Measurements from ENCODE around the gene ABRAXAS1. TPM values are rescaled to one million over a fixed set of nuclear protein-coding genes. Genes with fewer than 3 reads are reported as not detected.

Gene ABRAXAS1
- total RNA-seq: 10 to 100 TPM; 19.4 to 20.6 TPM

DNA sequence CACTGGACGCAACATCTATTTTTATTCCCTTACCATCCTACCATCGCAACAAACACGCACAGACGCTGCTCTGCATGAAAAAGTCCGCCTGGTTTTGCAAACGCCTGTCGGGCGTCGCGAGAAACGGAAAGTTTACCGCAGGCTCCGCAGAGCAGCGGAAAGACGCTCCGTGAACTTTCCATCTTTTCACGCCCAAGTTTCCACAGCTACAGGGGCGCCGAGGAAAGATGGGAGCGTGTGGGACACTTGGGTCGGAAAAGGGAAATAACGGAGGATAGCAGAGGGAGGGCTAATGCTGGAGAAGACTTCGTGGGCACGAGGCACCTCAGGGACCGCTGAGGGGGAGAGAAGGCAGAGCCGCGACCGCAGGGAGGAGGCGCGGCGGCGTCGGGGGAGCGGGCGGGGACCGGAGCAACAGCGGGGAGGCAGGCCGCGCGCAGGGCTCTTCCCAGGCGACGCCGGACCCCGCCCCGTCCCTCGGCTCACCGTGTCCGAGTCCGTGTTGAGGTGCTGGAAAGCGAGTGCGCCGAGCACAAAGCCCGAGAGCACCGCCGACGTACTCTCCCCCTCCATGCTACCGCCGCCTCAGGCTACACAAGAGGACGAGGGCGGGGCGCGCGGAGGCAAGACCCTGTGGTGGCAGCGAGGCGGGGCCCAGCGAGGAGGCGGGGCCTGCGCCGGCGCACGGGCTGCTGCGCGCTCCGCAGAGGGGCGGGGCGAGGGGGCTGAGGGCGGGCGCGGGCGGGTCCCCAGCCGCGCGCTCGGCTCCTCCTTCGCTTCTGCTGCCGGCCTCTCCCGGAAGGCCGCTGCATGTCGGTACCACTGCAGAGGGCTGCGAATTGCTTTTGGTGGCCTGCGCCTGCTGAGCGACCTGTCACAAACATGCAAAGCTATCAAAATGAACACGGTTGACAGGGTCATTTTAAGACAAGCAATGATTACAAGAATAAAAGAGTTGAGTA, at the start of gene ABRAXAS1:
Gene ABRAXAS1, minus strand, starts transcription at position 601 of the 962 bp plus-strand sequence. Its CDS starts 28 bp downstream, at position 573.
- Mint-ChIP-seq H3K27ac (peak within 1 kb of the TSS; percentile 93), H3K36me3 (ENCODE audit: low read depth) (peaks cover under 1% of the 10 kb centered on the region), H3K4me1 (ENCODE audit: low read depth) (peaks cover 20% of the 10 kb centered on the region), H3K27me3 (no peaks in the 10 kb centered on the region), H3K4me3 (peak within 1 kb of the TSS; percentile 93), H3K9me3 (no peaks in the 10 kb centered on the region)
- ChIA-PET CTCF (interaction anchor here (0.8 to 1.7 kb wide), 3 partner anchors 24 to 155 kb away, joined by 3 to 5 read pairs (median 4); no protein-coding TSS in a partner anchor), POLR2A (interaction anchor here (0.6 to 1.2 kb wide), 14 partner anchors 9 to 200 kb away, joined by 3 to 5 read pairs (median 3); partner anchors contain the start of genes COQ2, HELQ and MRPS18C)
- DNase-seq: peak; percentile 95
- intact Hi-C loops (cut with micrococcal nuclease): no loop called here
- ATAC-seq: peak; percentile 98
- no peak for TF ChIP-seq CTCF (IDR thresholded peaks at IDR 0.05)

- Mint-ChIP-seq H3K4me3 (no peak overlapping the region), H3K36me3 (ENCODE audit: low read depth) (no peaks in the 10 kb centered on the region), H3K27ac (no peak overlapping the region), H3K27me3 (peaks cover 14% of the 10 kb centered on the region), H3K9me3 (no peaks in the 10 kb centered on the region), H3K4me1 (ENCODE audit: low read depth) (no peaks in the 10 kb centered on the region)
- no peak for ATAC-seq
- ChIA-PET POLR2A (interaction anchor here (0.7 kb wide), 1 partner anchor 26 kb away, joined by 3 read pairs; no protein-coding TSS in a partner anchor), CTCF (interaction anchor here (1.7 kb wide), 1 partner anchor 117 kb away, joined by 5 read pairs; no protein-coding TSS in a partner anchor)
- no peak for TF ChIP-seq CTCF (IDR thresholded peaks at IDR 0.05)
- DNase-seq: no peak
- intact Hi-C loops (cut with micrococcal nuclease): no loop called here
Measured at GRCh38 chr4:83527671-83528070, 42.8 kb upstream of the ABRAXAS1 start.

GRCh38 chr4:83522239-83522638, 37.3 kb upstream of the ABRAXAS1 start:
- Mint-ChIP-seq H3K4me1 (ENCODE audit: low read depth) (no peaks in the 10 kb centered on the region), H3K9me3 (no peaks in the 10 kb centered on the region), H3K36me3 (ENCODE audit: low read depth) (no peaks in the 10 kb centered on the region), H3K27me3 (peaks cover 4% of the 10 kb centered on the region), H3K27ac (no peak overlapping the region), H3K4me3 (no peak overlapping the region)
- ATAC-seq (no peak), DNase-seq (no peak)
- ChIA-PET CTCF (no interaction called here), POLR2A (no interaction called here)
- no peak for TF ChIP-seq CTCF (IDR thresholded peaks at IDR 0.05)
- intact Hi-C loops (cut with micrococcal nuclease): no loop called here

GRCh38 chr4:83516042-83516772, 31.3 kb upstream of the ABRAXAS1 start:
- intact Hi-C loops (cut with micrococcal nuclease): no loop called here
- no peak for TF ChIP-seq CTCF (IDR thresholded peaks at IDR 0.05)
- Mint-ChIP-seq H3K4me3 (no peak overlapping the region), H3K4me1 (ENCODE audit: low read depth) (no peaks in the 10 kb centered on the region), H3K36me3 (ENCODE audit: low read depth) (no peaks in the 10 kb centered on the region), H3K9me3 (no peaks in the 10 kb centered on the region), H3K27me3 (no peaks in the 10 kb centered on the region), H3K27ac (no peak overlapping the region)
- DNase-seq (no peak), ATAC-seq (no peak)
- POLR2A ChIA-PET: interaction anchor here (0.6 kb wide), 1 partner anchor 432 kb away, joined by 3 read pairs; no protein-coding TSS in a partner anchor
- CTCF ChIA-PET: no interaction called here
